ENCODE data around the gene SQSTM1.

DNA sequence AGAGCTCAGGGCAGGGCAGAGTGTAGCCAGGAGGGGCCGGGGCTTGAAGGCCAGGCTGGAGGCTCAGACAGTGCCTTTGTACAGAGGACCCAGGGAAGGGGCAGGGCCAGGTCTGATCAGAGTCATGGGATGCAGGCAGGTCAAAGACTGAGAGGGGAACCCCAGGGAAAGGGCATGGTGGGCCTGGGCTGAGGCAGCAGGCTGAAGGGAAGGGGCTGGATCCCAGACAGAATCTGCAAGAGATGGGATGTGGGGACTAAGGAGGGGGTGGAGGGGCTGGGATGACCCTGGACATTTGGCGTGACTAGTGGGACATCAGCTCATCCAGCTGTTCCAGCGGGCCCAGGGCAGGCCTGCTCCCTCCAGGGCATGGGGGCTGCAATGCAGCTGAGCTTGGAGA, 53.4 kb downstream of the SQSTM1 start:
- TF ChIP-seq POLR2A (IDR thresholded peaks at IDR 0.05; ENCODE audit: low read length) (no peak), ZNF302 (CRISPR knock-in tag; IDR thresholded peaks at IDR 0.05) (no peak), MYC (IDR thresholded peaks at IDR 0.05; ENCODE audit: borderline replicate concordance, low read length) (no peak), MAFK (IDR thresholded peaks at IDR 0.05; ENCODE audit: partially characterized antibody) (no peak), MAX (IDR thresholded peaks at IDR 0.05) (no peak), JUN (IDR thresholded peaks at IDR 0.05) (no peak), EP300 (IDR thresholded peaks at IDR 0.05) (no peak)
- TF ChIP-seq, protein P1, sequence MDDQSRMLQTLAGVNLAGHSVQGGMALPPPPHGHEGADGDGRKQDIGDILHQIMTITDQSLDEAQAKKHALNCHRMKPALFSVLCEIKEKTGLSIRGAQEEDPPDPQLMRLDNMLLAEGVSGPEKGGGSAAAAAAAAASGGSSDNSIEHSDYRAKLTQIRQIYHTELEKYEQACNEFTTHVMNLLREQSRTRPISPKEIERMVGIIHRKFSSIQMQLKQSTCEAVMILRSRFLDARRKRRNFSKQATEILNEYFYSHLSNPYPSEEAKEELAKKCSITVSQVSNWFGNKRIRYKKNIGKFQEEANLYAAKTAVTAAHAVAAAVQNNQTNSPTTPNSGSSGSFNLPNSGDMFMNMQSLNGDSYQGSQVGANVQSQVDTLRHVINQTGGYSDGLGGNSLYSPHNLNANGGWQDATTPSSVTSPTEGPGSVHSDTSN (IDR thresholded peaks at IDR 0.05) = no peak
- TF ChIP-seq, protein P2, sequence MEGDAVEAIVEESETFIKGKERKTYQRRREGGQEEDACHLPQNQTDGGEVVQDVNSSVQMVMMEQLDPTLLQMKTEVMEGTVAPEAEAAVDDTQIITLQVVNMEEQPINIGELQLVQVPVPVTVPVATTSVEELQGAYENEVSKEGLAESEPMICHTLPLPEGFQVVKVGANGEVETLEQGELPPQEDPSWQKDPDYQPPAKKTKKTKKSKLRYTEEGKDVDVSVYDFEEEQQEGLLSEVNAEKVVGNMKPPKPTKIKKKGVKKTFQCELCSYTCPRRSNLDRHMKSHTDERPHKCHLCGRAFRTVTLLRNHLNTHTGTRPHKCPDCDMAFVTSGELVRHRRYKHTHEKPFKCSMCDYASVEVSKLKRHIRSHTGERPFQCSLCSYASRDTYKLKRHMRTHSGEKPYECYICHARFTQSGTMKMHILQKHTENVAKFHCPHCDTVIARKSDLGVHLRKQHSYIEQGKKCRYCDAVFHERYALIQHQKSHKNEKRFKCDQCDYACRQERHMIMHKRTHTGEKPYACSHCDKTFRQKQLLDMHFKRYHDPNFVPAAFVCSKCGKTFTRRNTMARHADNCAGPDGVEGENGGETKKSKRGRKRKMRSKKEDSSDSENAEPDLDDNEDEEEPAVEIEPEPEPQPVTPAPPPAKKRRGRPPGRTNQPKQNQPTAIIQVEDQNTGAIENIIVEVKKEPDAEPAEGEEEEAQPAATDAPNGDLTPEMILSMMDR (IDR thresholded peaks at IDR 0.05) = no peak
